ENCODE data around the gene CSMD2.

DNA sequence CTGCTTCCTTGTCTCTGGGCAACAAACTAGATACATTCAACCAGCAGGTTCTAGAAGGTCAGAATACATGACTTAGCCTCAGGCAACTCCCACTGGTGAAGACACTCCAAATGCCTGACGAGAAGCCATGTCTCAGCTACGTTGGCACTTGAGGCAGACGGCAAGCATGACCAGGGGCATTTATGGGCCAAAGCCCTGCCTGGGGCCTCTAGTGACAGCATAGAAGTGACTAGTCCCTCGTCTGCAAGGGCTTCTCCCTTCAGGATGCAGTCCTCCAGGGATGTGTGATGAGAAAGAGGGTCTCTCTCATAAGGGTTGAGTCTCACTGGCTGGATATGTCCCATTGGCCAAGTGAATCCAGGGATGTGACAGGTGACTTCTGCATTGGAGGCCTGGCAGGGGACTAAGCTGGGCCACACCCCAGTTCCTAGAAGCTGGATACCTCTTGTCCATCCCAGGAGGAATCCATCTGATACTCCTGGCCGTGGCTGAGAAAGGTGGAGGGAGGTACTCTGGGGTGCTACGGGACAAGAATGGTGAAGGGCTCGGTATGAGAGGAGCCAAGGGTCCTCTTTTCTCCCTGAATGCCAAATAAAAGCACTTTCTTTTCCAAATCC is 449.7 kb downstream of the CSMD2 start:
- TF ChIP-seq, protein P1, sequence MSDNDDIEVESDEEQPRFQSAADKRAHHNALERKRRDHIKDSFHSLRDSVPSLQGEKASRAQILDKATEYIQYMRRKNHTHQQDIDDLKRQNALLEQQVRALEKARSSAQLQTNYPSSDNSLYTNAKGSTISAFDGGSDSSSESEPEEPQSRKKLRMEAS (CRISPR knock-in tag; IDR thresholded peaks at IDR 0.05), result no peak
- TF ChIP-seq MXD4 (CRISPR knock-in tag; IDR thresholded peaks at IDR 0.05; ENCODE audit: borderline replicate concordance), result no peak
- TF ChIP-seq CREB1 (CRISPR knock-in tag; IDR thresholded peaks at IDR 0.05), result no peak
- TF ChIP-seq, protein P2, sequence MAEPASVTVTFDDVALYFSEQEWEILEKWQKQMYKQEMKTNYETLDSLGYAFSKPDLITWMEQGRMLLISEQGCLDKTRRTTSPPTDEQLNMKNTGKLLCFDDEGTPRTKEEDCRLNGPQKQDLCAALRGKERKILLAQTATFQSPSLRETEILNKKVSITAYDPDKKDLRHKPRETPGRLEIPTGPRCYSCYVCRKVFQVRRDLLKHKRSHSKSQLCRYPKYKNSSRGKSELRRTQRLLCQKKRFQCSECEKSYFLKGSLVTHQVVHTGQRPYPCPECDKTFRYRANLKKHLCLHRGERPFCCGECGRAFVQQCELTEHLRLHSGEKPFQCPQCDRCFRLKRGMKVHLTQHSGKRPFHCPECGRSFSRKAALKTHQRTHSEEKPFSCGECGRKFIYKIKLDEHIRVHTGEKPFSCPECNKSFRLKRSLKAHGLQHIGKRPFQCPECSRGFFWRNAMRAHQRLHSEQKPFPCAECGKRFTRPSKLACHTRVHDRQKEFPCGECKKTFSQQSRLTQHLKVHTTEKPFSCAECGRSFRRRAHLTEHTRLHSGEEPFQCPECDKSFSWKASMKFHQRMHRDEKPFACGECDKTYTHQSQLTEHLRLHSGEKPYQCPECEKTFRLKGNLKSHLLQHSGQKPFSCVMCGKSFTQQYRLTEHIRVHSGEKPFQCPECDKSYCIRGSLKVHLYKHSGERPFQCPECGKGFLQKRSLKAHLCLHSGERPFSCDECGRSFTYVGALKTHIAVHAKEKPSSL (CRISPR knock-in tag; conservative IDR thresholded peaks at IDR 0.05), result no peak
- TF ChIP-seq NR1H2 (CRISPR knock-in tag; IDR thresholded peaks at IDR 0.05), result no peak
- TF ChIP-seq, protein P3, sequence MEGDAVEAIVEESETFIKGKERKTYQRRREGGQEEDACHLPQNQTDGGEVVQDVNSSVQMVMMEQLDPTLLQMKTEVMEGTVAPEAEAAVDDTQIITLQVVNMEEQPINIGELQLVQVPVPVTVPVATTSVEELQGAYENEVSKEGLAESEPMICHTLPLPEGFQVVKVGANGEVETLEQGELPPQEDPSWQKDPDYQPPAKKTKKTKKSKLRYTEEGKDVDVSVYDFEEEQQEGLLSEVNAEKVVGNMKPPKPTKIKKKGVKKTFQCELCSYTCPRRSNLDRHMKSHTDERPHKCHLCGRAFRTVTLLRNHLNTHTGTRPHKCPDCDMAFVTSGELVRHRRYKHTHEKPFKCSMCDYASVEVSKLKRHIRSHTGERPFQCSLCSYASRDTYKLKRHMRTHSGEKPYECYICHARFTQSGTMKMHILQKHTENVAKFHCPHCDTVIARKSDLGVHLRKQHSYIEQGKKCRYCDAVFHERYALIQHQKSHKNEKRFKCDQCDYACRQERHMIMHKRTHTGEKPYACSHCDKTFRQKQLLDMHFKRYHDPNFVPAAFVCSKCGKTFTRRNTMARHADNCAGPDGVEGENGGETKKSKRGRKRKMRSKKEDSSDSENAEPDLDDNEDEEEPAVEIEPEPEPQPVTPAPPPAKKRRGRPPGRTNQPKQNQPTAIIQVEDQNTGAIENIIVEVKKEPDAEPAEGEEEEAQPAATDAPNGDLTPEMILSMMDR (IDR thresholded peaks at IDR 0.05), result no peak

All from WTC11 (cell line).